ENCODE data around the gene ZFP3. TPM values are rescaled to one million over a fixed set of nuclear protein-coding genes. Genes with fewer than 3 reads are reported as not detected.
"Not testable (repeated sequence)": the region's sequence is repeated elsewhere in the genome, so short reads cannot be mapped to it uniquely, and the experiment has no call there.

ZFP3 gene
- total RNA-seq, 3 donors from 2014 or later (not counting 1 experiment from before 2014, with no cell fraction given) = 3.8 to 7.2 (median 5.1) TPM

GRCh38 chr17:5135726-5136579 lies 57.7 kb downstream of the ZFP3 start:
- no peak overlapping the region for H3K4me3 ChIP-seq (ENCODE audit: low read length)
- H3K36me3 Mint-ChIP-seq = no peaks in the 10 kb centered on the region
- ATAC-seq (no peak), DNase-seq (no peak)
- H3K4me3 Mint-ChIP-seq = no peak overlapping the region
- H3K27me3 ChIP-seq (ENCODE audit: control insufficient read depth, insufficient read depth, low read length) = no peaks in the 10 kb centered on the region
- WGBS (ENCODE audit: insufficient coverage) = 90% methylated on average over 14 of the region's 14 CpGs
- no peak overlapping the region for H3K27ac Mint-ChIP-seq
- H3K4me1 Mint-ChIP-seq = no peaks in the 10 kb centered on the region
- intact Hi-C loops (cut with micrococcal nuclease) = no loop called here
- H3K36me3 ChIP-seq (ENCODE audit: control insufficient read depth, insufficient read depth, low read length) = no peaks in the 10 kb centered on the region
- H3K4me1 ChIP-seq (ENCODE audit: control insufficient read depth, insufficient read depth, low read length) = no peaks in the 10 kb centered on the region
- no peaks in the 10 kb centered on the region for H3K9me3 ChIP-seq (ENCODE audit: control insufficient read depth, insufficient read depth, low read length)
- no peak for TF ChIP-seq CTCF (IDR thresholded peaks at IDR 0.05)
- H3K27ac ChIP-seq (ENCODE audit: low read length) = no peak overlapping the region
- peaks cover 0 to 2% of the 10 kb centered on the region in 2 donors for H3K27me3 Mint-ChIP-seq (ENCODE audit: low read depth in 2 of 2)
- no peaks in the 10 kb centered on the region for H3K9me3 Mint-ChIP-seq

GRCh38 chr17:5136580-5137412 lies 58.5 kb downstream of the ZFP3 start:
- H3K27me3 Mint-ChIP-seq (ENCODE audit: low read depth in 2 of 2); intact Hi-C loops (cut with micrococcal nuclease); H3K36me3 ChIP-seq (ENCODE audit: control insufficient read depth, insufficient read depth, low read length); H3K9me3 ChIP-seq (ENCODE audit: control insufficient read depth, insufficient read depth, low read length); H3K9me3 Mint-ChIP-seq; H3K27ac ChIP-seq (ENCODE audit: low read length); H3K4me1 Mint-ChIP-seq; H3K36me3 Mint-ChIP-seq; DNase-seq; H3K27ac Mint-ChIP-seq; H3K4me1 ChIP-seq (ENCODE audit: control insufficient read depth, insufficient read depth, low read length); H3K4me3 ChIP-seq (ENCODE audit: low read length); ATAC-seq; H3K27me3 ChIP-seq (ENCODE audit: control insufficient read depth, insufficient read depth, low read length); H3K4me3 Mint-ChIP-seq: not testable (repeated sequence)
- whole genome bisulfite sequencing (ENCODE audit: insufficient coverage) = 89% methylated on average over 14 of the region's 14 CpGs

- intact Hi-C loops (cut with micrococcal nuclease); H3K36me3 Mint-ChIP-seq; H3K9me3 ChIP-seq (ENCODE audit: control insufficient read depth, insufficient read depth, low read length); ATAC-seq; H3K27me3 Mint-ChIP-seq (ENCODE audit: low read depth in 2 of 2); H3K4me3 Mint-ChIP-seq; H3K4me1 Mint-ChIP-seq; H3K4me1 ChIP-seq (ENCODE audit: control insufficient read depth, insufficient read depth, low read length); H3K4me3 ChIP-seq (ENCODE audit: low read length); H3K36me3 ChIP-seq (ENCODE audit: control insufficient read depth, insufficient read depth, low read length); H3K9me3 Mint-ChIP-seq; H3K27me3 ChIP-seq (ENCODE audit: control insufficient read depth, insufficient read depth, low read length); H3K27ac ChIP-seq (ENCODE audit: low read length); H3K27ac Mint-ChIP-seq; DNase-seq: not testable (repeated sequence)
- WGBS (ENCODE audit: insufficient coverage) = 91% methylated on average over 14 of the region's 15 CpGs
Measured at GRCh38 chr17:5137511-5138197, 59.4 kb downstream of the ZFP3 start.

GRCh38 chr17:5138198-5138544 lies 59.9 kb downstream of the ZFP3 start:
- H3K36me3 Mint-ChIP-seq; H3K27me3 Mint-ChIP-seq (ENCODE audit: low read depth in 2 of 2); intact Hi-C loops (cut with micrococcal nuclease); H3K27ac ChIP-seq (ENCODE audit: low read length); H3K4me3 Mint-ChIP-seq; H3K27me3 ChIP-seq (ENCODE audit: control insufficient read depth, insufficient read depth, low read length); H3K4me1 Mint-ChIP-seq; H3K27ac Mint-ChIP-seq; H3K9me3 ChIP-seq (ENCODE audit: control insufficient read depth, insufficient read depth, low read length); DNase-seq; ATAC-seq; H3K9me3 Mint-ChIP-seq; H3K36me3 ChIP-seq (ENCODE audit: control insufficient read depth, insufficient read depth, low read length); H3K4me3 ChIP-seq (ENCODE audit: low read length); H3K4me1 ChIP-seq (ENCODE audit: control insufficient read depth, insufficient read depth, low read length): not testable (repeated sequence)
- 92% methylated on average over 9 of the region's 9 CpGs for WGBS (ENCODE audit: insufficient coverage)
